ENCODE measurements around the gene OLFM1.

- TF ChIP-seq POLR2A (IDR thresholded peaks at IDR 0.05; ENCODE audit: low read depth) (no peak), EP300 (IDR thresholded peaks at IDR 0.05) (no peak)
- TF ChIP-seq, protein P1, sequence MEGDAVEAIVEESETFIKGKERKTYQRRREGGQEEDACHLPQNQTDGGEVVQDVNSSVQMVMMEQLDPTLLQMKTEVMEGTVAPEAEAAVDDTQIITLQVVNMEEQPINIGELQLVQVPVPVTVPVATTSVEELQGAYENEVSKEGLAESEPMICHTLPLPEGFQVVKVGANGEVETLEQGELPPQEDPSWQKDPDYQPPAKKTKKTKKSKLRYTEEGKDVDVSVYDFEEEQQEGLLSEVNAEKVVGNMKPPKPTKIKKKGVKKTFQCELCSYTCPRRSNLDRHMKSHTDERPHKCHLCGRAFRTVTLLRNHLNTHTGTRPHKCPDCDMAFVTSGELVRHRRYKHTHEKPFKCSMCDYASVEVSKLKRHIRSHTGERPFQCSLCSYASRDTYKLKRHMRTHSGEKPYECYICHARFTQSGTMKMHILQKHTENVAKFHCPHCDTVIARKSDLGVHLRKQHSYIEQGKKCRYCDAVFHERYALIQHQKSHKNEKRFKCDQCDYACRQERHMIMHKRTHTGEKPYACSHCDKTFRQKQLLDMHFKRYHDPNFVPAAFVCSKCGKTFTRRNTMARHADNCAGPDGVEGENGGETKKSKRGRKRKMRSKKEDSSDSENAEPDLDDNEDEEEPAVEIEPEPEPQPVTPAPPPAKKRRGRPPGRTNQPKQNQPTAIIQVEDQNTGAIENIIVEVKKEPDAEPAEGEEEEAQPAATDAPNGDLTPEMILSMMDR (IDR thresholded peaks at IDR 0.05): no peak
These were observed 60.5 kb downstream of the OLFM1 start for GRCh38 chr9:135147938-135148337.

Measured in esophagus muscularis mucosa (tissue), 4 donors.